Esophagus muscularis mucosa (tissue), 4 donors: ENCODE measurements around the gene OTX2. TPM values are rescaled to one million over a fixed set of nuclear protein-coding genes. Genes with fewer than 3 reads are reported as not detected.

Experiments
- DNase-seq: peaks from one replicate; pipeline ENCODE4 v3.0.0-alpha.2; 2017; ENCODE audit errors: extremely low spot score
- H3K27ac ChIP-seq, 4 donors: fragments of 200-600 bp; sonication (generic); replicated peaks in 1 of 4; 1 replicate in 3 of 4; 2 replicates in 1 of 4; pipeline ENCODE4 v1.5.1; 2016 to 2019; ENCODE audit warnings: mild to moderate bottlenecking in 1 of 4
- H3K27me3 ChIP-seq, 4 donors: fragments of 200-600 bp; sonication (generic); one replicate each; pipeline versions ENCODE4 v1.5.1 to v1.6.0; 2016 to 2019
- H3K36me3 ChIP-seq, 4 donors: fragments of 200-600 bp; sonication (generic); one replicate each; pipeline ENCODE4 v1.5.1; 2016 to 2019
- H3K4me1 ChIP-seq, 4 donors: fragments of 200-600 bp; sonication (generic); one replicate each; pipeline ENCODE4 v1.5.1; 2016 to 2019
- H3K4me3 ChIP-seq, 4 donors: fragments of 200-600 bp; sonication (generic); 1 replicate in 2 of 4; 2 replicates in 2 of 4; pipeline ENCODE4 v1.5.1; 2016 to 2019; ENCODE audit warnings: mild to moderate bottlenecking in 4 of 4, moderate library complexity in 1 of 4
- H3K9me3 ChIP-seq, 4 donors: fragments of 200-600 bp; sonication (generic); 1 replicate in 3 of 4; 2 replicates in 1 of 4; pipeline ENCODE4 v1.5.1; 2016 to 2019
- EP300 ChIP-seq: sonication (generic); formaldehyde crosslinking; IDR thresholded peaks from one replicate; pipeline ENCODE4 v1.6.1; 2017; ENCODE audit warnings: antibody characterized with exemption
- POLR2A ChIP-seq: fragments of 450-650 bp; IDR thresholded peaks from one replicate; pipeline ENCODE4 v1.6.1; 2017; ENCODE audit warnings: antibody characterized with exemption, moderate library complexity, mild to moderate bottlenecking, low read depth
- POLR2AphosphoS5 ChIP-seq, 2 donors: sonication (generic); formaldehyde crosslinking; IDR thresholded peaks; one replicate each; pipeline ENCODE4 v1.6.1; 2017; ENCODE audit warnings: antibody characterized with exemption in 2 of 2
- WGBS: methylation state at CpG from one replicate; pipeline ENCODE4 v1.1.5; 2018; 5-methylcytosine and 5-hydroxymethylcytosine counted together
- intact Hi-C: fragments of 100-400 bp; cut with DNase I; formaldehyde crosslinking; loops from one replicate; pipeline ENCODE4 v1.15.1; 2023
- total RNA-seq, 4 donors: library from RNA; depleted of rRNA; stranded (reverse); fragments of >200 nt; gene quantifications; one replicate each; pipeline versions ENCODE4 v1.1.0 to v1.2.1, GENCODE V29; 2016
- TF ChIP-seq, protein P1 (sequence below), 3 experiments: fragments of 200-600 bp in 2 of 3; fragments of 450-650 bp in 1 of 3; sonication (generic) in 2 of 3; IDR thresholded peaks; one replicate each; pipeline ENCODE4 v1.5.1; 2017 to 2019; ENCODE audit warnings: antibody characterized with exemption in 3 of 3, mild to moderate bottlenecking in 2 of 3, moderate library complexity in 1 of 3

The OTX2 gene
- total RNA-seq, 4 donors from 2014 or later: not detected

DNA sequence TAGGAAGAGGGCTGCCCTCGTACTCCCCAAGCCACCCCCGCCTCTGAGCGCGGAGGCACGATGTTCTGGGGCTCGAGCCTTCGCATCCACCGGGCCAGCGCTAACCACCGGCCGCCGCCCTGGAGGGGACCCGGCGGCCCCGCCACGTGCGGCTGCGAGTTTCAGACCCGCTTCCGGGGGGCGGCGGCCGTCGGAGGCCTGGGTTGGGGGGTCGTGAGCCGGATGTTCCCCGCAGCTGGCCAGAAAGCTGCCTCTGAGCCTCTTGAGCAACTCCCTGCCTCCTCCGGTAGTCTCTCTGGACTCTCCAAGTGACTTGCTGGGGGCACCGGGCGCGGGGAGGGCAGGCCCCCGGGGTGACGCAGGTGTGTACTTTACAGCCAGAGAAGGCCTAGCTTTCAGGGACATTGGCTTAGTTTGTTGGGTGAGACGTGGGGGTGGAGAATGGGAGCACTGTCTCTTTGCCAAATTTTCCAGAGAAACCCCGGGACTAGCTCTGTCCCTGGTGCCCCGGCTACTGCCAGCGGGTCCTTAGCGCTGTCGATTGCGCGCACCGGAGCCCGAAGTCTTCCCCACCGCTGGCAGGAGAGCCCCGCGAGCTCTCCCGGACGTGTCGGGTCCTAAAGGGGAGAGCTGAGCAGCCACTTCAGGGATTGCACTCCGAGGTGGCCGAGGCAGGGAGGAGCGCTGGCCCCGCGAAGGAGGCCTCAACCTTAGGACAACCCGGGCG lies 15.6 kb downstream of the OTX2 start:
- H3K4me1 ChIP-seq: peaks cover 15 to 33% (median 32%) of the 10 kb centered on the region in 4 donors
- H3K4me3 ChIP-seq: peak overlapping the region in 1 of 4 donors; percentile 9
- H3K27ac ChIP-seq: no peak overlapping the region
- 4% methylated on average over 19 of the region's 56 CpGs for WGBS
- no peak for TF ChIP-seq POLR2AphosphoS5 (IDR thresholded peaks at IDR 0.05)
- no peak for TF ChIP-seq EP300
- TF ChIP-seq, protein P1, sequence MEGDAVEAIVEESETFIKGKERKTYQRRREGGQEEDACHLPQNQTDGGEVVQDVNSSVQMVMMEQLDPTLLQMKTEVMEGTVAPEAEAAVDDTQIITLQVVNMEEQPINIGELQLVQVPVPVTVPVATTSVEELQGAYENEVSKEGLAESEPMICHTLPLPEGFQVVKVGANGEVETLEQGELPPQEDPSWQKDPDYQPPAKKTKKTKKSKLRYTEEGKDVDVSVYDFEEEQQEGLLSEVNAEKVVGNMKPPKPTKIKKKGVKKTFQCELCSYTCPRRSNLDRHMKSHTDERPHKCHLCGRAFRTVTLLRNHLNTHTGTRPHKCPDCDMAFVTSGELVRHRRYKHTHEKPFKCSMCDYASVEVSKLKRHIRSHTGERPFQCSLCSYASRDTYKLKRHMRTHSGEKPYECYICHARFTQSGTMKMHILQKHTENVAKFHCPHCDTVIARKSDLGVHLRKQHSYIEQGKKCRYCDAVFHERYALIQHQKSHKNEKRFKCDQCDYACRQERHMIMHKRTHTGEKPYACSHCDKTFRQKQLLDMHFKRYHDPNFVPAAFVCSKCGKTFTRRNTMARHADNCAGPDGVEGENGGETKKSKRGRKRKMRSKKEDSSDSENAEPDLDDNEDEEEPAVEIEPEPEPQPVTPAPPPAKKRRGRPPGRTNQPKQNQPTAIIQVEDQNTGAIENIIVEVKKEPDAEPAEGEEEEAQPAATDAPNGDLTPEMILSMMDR (IDR thresholded peaks at IDR 0.05): no peak
- no peak for TF ChIP-seq POLR2A
- DNase-seq: peak; percentile 75
- H3K27me3 ChIP-seq: peaks cover 0 to 89% (median 59%) of the 10 kb centered on the region in 4 donors
- no peaks in the 10 kb centered on the region for H3K9me3 ChIP-seq
- no peaks in the 10 kb centered on the region for H3K36me3 ChIP-seq
- intact Hi-C loops: no loop called here

DNA sequence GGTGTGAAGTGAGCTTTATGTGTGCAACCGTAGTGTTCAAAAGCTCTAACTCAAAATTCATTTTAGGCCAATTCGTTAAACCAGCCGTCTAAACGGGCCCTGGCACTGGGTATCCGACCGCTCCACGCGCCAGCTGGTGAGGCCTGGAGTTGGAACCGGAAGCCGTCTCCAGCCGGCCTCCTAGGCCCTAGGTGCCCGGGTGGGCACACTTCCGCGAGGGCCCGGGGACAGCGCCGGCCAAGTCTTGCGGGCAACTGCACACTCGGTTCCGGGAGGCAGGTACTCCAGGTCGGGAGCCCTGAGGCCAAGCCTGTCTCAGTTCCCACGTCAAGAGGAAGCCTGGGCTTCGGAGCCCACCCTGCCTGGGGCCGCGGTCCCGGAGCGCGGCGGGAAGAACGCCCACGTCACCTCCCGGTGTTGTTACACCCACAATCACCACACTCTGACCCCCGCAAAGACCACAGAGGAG lies 16.2 kb downstream of the OTX2 start:
- TF ChIP-seq EP300: no peak
- no peak for TF ChIP-seq POLR2AphosphoS5 (IDR thresholded peaks at IDR 0.05)
- TF ChIP-seq, protein P1 (IDR thresholded peaks at IDR 0.05): no peak
- TF ChIP-seq POLR2A: no peak
- DNase-seq: peak; percentile 55
- Histone ChIP-seq H3K27me3 (peaks cover 0 to 89% (median 54%) of the 10 kb centered on the region in 4 donors), H3K4me1 (peaks cover 15 to 33% (median 32%) of the 10 kb centered on the region in 4 donors), H3K27ac (no peak overlapping the region), H3K9me3 (no peaks in the 10 kb centered on the region), H3K4me3 (peak overlapping the region in 1 of 4 donors; percentile 9), H3K36me3 (no peaks in the 10 kb centered on the region)
- WGBS: 19% methylated on average over 9 of the region's 33 CpGs
- intact Hi-C loops: no loop called here

DNA sequence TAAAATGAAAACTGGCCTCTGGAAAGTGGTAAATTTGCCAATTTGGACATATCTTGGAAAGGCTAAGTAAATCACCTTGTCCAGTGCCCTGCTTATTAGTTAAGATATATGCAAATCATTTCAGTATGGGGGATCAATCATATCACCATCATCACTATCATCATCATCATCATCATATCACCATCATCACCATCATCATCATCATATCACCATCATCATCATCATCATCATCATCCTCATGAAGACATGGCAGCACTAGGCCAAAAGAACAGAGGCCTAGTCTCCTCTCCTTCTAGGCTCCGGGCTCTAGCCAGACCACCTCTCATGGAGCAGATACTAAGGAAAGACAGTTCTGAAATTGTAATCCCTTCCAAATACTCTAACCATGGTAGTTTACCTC lies 20.3 kb downstream of the OTX2 start:
- DNase-seq: no peak
- 86% methylated on average over 1 of the region's 1 CpG for WGBS
- intact Hi-C loops: no loop called here
- no peak overlapping the region for H3K4me3 ChIP-seq
- H3K27ac ChIP-seq: no peak overlapping the region
- H3K36me3 ChIP-seq: no peaks in the 10 kb centered on the region
- H3K9me3 ChIP-seq: no peaks in the 10 kb centered on the region
- peaks cover 0 to 10% (median 9%) of the 10 kb centered on the region in 4 donors for H3K4me1 ChIP-seq
- TF ChIP-seq, protein P1 (IDR thresholded peaks at IDR 0.05): no peak
- no peak for TF ChIP-seq POLR2AphosphoS5 (IDR thresholded peaks at IDR 0.05)
- no peak for TF ChIP-seq EP300
- TF ChIP-seq POLR2A: no peak
- peaks cover 0 to 62% (median 21%) of the 10 kb centered on the region in 4 donors for H3K27me3 ChIP-seq

DNA sequence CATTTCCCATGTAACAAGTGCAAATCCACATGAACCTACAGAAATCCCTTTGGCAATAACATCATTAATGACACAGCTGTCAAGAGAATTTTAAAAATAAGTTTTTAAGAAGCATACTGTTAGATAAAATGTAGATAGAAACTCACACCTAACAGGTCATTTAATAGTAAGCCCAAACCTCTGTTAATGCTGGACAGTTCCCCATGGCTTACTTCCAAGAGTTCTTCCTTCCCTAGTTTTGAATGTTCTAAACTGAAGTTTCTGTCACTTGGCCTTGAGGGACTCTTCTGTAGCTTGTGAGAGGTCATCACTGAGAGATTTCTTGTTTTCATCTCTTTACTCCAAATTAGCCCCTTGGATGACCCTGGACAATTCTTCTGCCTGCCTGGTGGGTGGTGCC lies 22.7 kb downstream of the OTX2 start:
- no peaks in the 10 kb centered on the region for H3K9me3 ChIP-seq
- no peak for DNase-seq
- intact Hi-C loops: no loop called here
- no peak overlapping the region for H3K4me3 ChIP-seq
- H3K27me3 ChIP-seq: peaks cover 0 to 40% (median 0%) of the 10 kb centered on the region in 4 donors
- H3K4me1 ChIP-seq: no peaks in the 10 kb centered on the region
- no peaks in the 10 kb centered on the region for H3K36me3 ChIP-seq
- no peak for TF ChIP-seq EP300
- TF ChIP-seq, protein P1 (IDR thresholded peaks at IDR 0.05): no peak
- TF ChIP-seq POLR2A: no peak
- no peak for TF ChIP-seq POLR2AphosphoS5 (IDR thresholded peaks at IDR 0.05)
- no peak overlapping the region for H3K27ac ChIP-seq
